IMR-90 (cell line): ENCODE data around the gene DACH1.

ENCODE experiments used
- BHLHE40 ChIP-seq: fragments of 150-350 bp; IDR thresholded peaks from 2 replicates; pipeline ENCODE4 v1.6.1; 2016; ENCODE audit warnings: mild to moderate bottlenecking, low read depth, low read length
- CEBPB ChIP-seq: IDR thresholded peaks from 2 replicates; pipeline ENCODE4 v1.6.1; 2012; ENCODE audit warnings: low read depth, low read length, improper control_type of control experiment
- CHD1 ChIP-seq: IDR thresholded peaks from 2 replicates; pipeline ENCODE4 v1.6.1; 2012; ENCODE audit warnings: low read depth, low read length, improper control_type of control experiment
- MXI1 ChIP-seq: IDR thresholded peaks from 2 replicates; pipeline ENCODE4 v1.6.1; 2012; ENCODE audit warnings: low read depth, mild to moderate bottlenecking, low read length, moderate library complexity, borderline replicate concordance
- POLR2A ChIP-seq: IDR thresholded peaks from 2 replicates; pipeline ENCODE4 v1.6.1; 2012; ENCODE audit warnings: mild to moderate bottlenecking, low read depth, low read length
- RAD21 ChIP-seq: IDR thresholded peaks from 2 replicates; pipeline ENCODE4 v1.6.1; 2012; ENCODE audit warnings: low read length, improper control_type of control experiment
- TF ChIP-seq, protein P1 (sequence below): conservative IDR thresholded peaks from 2 replicates; pipeline ENCODE4 v1.5.1; 2012; ENCODE audit warnings: mild to moderate bottlenecking, low read depth, low read length, improper control_type of control experiment
- TF ChIP-seq, protein P2 (sequence below): fragments of 150-350 bp; IDR thresholded peaks from 2 replicates; pipeline ENCODE4 v1.6.1; 2017; ENCODE audit warnings: mild to moderate bottlenecking, antibody characterized with exemption, low read length, low read depth

- TF ChIP-seq, protein P1, sequence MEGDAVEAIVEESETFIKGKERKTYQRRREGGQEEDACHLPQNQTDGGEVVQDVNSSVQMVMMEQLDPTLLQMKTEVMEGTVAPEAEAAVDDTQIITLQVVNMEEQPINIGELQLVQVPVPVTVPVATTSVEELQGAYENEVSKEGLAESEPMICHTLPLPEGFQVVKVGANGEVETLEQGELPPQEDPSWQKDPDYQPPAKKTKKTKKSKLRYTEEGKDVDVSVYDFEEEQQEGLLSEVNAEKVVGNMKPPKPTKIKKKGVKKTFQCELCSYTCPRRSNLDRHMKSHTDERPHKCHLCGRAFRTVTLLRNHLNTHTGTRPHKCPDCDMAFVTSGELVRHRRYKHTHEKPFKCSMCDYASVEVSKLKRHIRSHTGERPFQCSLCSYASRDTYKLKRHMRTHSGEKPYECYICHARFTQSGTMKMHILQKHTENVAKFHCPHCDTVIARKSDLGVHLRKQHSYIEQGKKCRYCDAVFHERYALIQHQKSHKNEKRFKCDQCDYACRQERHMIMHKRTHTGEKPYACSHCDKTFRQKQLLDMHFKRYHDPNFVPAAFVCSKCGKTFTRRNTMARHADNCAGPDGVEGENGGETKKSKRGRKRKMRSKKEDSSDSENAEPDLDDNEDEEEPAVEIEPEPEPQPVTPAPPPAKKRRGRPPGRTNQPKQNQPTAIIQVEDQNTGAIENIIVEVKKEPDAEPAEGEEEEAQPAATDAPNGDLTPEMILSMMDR = no peak
- TF ChIP-seq POLR2A (no peak), RAD21 (no peak), BHLHE40 (no peak), CEBPB (no peak), MXI1 (no peak), CHD1 (no peak)
- TF ChIP-seq, protein P2, sequence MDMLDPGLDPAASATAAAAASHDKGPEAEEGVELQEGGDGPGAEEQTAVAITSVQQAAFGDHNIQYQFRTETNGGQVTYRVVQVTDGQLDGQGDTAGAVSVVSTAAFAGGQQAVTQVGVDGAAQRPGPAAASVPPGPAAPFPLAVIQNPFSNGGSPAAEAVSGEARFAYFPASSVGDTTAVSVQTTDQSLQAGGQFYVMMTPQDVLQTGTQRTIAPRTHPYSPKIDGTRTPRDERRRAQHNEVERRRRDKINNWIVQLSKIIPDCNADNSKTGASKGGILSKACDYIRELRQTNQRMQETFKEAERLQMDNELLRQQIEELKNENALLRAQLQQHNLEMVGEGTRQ = no peak
These were observed 409.4 kb downstream of the DACH1 start for GRCh38 chr13:71457645-71458044.
